GM19240 (cell line): ENCODE measurements around the gene KIF1B.
"Not testable (repeated sequence)": the region's sequence is repeated elsewhere in the genome, so short reads cannot be mapped to it uniquely, and the experiment has no call there.

Experiments
- DNase-seq: peaks from one replicate; pipeline ENCODE4 v3.0.0; 2011; ENCODE audit warnings: low spot score; ENCODE audit not compliant: insufficient read length

The KIF1B gene

DNA sequence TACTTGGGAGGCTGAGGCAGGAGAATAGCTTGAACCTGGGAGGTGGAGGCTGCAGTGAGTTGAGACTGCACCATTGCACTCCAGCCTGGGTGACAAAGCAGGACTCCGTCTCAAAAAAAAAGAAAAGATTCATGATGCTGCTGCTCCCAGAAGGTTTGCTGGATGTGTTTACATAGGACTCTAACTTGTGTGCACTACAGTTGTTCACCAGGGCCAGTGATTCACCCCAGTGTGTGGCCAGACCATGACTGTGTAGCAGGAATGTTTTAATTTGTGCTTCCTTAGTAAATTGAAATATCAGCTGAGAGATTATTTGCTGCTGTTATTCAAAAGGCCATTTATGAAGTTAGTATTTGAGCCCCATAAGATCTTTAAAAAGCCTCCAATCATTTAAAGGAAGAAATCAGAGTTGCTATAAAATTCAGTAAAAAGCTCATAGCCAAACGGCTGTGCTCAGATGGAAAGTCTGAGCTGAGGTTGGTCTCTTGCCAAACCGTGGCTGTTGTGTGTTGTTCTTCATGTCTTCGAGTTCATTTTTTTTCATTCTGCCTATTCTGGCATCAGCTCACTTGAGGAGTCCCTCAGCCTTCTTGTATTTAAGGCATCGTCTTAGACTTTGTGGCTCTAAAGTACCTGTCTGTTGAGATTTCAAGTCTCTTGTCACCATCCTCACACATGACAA is 170.4 kb downstream of the KIF1B start:
- no peak for DNase-seq

DNA sequence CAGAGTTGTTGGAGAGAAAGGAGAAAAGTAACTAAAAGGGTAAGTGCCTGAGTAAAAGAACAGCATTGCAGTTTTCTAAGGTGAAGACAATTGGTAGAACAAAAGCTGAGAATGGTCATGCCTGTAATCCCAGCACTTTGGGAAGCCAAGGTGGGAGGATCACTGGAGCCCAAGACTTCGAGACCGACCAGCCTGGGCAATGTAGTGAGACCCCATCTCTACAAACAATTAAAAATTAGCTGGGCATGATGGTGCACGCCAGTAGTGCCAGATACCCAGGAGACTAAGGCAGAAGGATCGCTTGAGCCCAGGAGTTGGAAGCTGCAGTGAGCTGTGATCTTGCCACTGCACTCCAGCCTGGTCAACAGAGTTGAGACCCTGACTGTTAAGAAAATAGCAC is 173.3 kb downstream of the KIF1B start:
- DNase-seq: no peak

DNA sequence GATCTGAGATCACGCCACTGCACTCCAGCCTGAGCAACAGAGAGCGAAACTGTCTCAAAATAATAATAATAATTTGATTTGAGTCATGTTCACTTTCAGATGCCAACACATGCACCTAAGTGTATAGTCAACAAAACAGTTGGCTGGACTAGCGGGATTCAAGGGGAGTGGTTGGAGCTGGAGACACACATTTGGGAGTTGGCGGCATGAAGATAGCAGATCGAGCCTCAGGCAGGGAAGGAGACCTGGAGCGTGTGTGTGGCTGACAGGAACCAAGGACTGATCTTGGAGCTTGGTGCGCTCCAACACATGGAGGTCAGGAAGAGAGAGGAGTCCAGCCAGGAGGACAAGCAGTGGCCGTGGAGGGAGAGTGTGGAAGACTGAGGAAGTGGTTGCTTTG is 173.8 kb downstream of the KIF1B start:
- DNase-seq: no peak

DNA sequence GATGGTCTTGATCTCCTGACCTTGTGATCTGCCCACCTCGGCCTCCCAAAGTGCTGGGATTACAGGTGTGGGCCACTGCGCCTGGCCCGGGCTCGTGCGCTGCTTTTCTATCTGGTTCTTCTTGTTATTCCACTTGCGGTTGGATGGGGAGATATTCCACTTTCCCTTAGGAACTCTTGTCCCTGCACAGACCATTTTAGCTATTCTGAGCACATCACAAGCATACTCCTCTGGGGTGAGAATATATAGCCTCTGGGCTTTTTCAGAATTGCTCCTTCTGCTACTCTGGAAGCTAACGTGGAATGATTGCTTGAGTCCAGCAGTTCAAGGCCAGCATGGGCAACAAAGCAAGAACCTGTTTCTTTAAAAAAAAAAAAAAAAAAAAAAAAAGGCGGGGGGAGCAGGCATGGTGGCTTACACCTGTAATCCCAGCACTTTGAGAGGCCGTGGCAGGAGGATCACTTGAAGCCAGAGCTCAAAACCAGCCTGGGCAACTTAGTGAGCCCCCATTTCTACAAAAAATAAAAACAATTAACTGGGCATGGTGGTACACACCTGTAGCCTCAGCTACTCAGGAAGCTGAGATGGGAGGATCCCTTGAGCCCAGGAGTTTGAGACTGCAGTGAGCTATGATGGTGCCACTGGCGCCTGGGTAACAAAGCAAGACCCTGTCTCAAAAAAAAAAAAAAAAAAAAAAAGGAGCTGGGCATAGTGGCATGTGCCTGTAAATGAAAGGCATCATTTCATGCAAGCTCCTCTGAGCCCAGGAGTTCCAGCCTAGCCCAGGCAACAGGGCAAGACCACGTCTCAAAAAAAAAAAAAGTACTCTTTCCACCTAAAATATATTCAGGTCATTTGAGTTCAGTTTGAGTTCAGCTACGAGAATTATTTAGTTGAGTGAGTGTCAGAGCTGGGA is 176.6 kb downstream of the KIF1B start:
- no peak for DNase-seq

DNA sequence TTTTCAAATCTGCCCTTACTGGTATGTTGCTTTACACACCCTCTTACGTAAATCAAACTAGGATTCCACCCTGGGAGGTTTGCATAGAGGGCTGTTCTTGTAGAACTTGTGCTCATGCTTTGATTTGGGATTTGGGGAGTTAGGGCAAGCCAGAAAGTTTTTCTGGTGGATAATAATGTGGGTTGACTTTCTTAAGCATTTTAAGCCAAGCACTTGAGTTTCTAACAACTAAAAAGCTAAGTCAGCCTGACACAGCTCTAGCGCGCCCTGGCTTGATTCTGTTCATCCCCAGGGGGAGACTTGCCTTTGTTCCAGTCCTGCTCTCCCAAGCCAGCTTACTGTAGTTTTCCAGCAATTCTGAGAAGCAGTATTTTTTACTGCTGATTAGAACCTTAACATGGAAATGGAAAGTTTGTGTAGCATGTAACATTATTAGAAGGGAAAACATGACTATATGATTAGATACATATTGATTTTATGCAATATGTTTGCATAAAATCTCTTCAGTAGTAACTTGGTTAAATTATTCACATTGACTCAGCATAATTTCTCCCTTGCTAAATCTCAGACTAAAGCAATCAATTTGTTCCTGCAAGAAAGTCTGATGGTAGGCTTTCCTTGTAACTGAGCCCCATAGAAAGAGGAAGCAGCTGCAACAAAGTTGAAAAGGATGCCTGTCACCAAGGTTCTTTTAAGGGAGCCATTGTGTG is 177.5 kb downstream of the KIF1B start:
- no peak for DNase-seq

DNA sequence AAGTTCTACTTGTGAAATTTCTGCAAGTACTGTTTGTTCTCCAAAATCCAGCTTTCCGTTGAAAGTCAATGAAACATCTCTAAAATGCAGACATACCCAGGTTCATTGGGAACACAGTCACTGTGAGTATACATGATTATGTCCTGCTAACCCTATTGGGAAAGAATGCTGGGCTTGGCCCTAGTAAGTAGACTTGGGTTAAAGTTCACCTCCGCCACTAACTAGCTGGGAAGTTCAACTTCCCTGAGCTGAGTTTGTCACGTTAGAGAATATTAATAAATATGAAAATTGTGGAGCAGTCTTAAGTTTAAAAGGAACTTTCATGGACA is 178.0 kb downstream of the KIF1B start:
- no peak for DNase-seq

- DNase-seq: no peak
These were observed 179.1 kb downstream of the KIF1B start for GRCh38 chr1:10389271-10389973.

DNA sequence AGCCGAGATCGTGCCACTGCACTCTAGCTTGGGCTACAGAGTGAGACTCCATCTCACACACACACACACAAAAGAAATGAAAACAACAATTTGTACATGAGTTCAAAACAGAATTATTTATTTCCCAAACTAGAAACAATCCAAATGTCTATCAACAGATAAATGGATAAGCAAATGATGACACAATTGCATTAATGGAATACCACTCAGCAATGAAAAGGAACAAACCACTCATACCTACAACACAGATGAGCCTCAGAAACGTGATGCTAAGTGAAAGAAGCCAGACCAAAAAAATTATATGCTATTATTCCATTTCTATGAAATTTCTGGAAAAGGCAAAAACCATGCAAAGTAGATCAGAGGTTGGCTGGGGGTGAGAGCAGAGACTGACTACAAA is 186.5 kb downstream of the KIF1B start:
- no peak for DNase-seq

GRCh38 chr1:10398278-10398733 is 187.9 kb downstream of the KIF1B start:
- no peak for DNase-seq

- peak; percentile 98 for DNase-seq
These were observed 188.5 kb downstream of the KIF1B start, which contains the start of gene PGD for GRCh38 chr1:10398734-10399443. Gene PGD (plus strand): TSS chr1:10399064. CDS start chr1:10399118, 54 bp downstream.

DNA sequence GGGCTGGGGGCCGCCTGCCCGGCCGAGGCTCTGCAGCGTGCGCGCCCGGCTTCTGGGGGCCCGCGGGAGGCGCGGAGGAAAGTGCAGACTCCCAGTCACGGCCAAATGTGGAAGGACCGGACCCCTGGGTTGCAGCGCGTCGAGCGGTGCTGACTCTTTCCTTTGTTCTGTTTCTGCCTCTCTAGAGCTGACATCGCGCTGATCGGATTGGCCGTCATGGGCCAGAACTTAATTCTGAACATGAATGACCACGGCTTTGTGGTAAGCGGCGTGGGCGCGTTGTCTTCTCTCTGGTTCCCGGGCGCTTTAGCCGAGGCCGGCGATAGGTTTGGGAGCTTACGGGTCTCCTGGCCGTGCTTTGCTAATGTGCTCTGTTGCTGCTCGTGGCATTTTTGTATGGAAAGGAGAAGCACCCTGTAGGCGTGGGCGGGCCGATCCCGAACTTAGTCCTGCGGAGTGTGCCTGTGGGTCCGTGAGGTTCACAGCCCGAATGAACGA is 189.1 kb downstream of the KIF1B start:
- DNase-seq: no peak

- no peak for DNase-seq
These were observed 189.6 kb downstream of the KIF1B start for GRCh38 chr1:10400013-10400412.

DNA sequence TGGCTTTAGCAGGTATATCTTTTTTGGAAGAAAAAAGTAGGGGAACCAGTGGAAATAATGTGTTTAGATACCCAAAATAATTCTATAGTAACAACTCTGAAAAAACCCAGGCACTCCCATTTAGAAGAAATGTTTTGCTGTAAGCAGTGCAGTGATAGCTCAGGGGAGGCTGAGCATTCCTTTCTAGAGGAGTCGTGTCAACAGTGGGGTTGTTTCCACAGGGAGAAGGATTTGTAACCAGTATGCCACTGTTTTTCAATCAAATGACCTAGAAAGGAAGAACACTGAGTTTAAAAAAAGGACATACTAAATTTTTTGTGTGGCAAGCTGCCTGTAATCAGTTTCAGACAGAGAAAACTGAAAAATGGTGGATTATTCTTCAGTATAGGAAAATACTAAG is 190.9 kb downstream of the KIF1B start:
- no peak for DNase-seq

DNA sequence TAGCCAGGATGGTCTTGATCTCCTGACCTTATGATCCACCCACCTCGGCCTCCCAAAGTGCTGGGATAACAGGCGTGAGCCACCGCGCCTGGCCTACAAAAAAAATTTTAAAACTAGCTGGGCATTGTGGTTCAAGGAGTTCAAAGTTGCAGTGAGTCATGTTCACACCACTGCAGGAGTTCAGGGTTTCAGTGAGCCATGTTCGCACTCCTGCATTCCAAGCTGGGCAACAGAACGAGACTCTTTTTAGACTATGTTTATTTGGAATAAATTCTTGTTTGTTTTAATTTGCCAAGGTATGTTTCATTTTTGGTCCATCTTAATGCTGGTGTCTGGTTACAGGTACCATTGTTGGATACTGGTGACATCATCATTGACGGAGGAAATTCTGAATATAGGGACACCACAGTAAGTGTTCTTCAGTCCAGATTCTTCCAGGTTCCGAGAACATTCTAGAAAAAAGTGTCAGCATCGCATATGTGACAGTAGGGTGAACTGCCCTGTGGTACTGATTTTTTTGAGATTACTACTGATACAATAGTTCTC is 192.4 kb downstream of the KIF1B start:
- no peak for DNase-seq

DNA sequence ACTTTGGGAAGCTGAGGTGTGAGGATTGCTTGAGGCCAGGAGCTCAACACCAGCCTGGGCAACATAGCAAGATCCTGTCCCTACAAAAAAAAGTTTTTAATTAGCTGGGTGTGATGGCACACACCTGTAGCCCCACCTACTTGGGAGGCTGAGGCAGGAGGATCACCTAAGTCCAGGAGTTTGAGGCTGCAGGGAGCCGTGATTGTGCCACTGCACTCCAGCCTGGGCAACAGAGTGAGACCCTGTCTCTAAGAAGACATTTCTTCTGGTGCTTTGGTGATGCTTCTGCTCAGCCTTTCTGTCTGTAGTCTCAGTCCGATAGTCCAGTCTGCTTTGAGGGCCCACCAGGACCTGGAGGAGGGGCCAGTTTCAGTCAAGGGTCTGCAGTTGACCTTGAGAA is 196.8 kb downstream of the KIF1B start:
- DNase-seq: no peak

GRCh38 chr1:10415211-10415930 is 205.0 kb downstream of the KIF1B start:
- DNase-seq: no peak

- DNase-seq: not testable (repeated sequence)
These were observed 205.6 kb downstream of the KIF1B start for GRCh38 chr1:10415967-10416366.

- not testable (repeated sequence) for DNase-seq
These were observed 208.4 kb downstream of the KIF1B start for GRCh38 chr1:10418741-10419140.

DNA sequence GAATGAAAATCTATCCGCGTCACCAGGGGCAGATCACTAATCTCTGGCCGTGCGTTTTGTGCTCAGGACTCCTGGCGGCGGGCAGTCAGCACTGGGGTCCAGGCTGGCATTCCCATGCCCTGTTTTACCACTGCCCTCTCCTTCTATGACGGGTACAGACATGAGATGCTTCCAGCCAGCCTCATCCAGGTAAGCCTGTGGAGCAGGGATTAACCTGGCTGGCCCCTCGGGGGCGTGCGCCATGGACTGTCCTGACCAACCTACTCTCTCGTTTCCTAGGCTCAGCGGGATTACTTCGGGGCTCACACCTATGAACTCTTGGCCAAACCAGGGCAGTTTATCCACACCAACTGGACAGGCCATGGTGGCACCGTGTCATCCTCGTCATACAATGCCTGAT is 209.0 kb downstream of the KIF1B start:
- DNase-seq: no peak

DNA sequence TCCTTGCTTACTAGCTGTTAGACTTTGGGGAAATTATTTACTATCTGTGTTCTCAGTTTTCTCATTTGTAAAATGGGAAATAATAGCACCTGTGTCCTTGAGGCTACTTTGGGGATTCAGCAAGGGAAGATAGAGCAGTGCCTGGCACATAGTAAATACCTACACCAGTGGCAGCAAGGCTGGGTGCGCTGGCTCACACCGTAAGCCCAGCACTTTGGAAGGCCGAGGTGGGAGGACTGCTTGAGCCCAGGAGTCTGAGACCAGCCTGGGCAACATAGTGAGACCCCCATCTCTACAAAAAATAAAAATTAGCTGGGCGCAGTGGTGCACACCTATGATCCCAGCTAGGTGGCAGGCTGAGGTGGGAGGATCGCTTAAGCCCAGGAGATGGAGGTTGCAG is 211.3 kb downstream of the KIF1B start:
- no peak for DNase-seq
